ENCODE data around the gene TSPAN2.

Gene TSPAN2

GRCh38 chr1:115059316-115059715 lies 30.0 kb downstream of the TSPAN2 start:
- H3K27me3 ChIP-seq (ENCODE audit: insufficient read depth, low read length, poor library complexity, severe bottlenecking) = no peaks in the 10 kb centered on the region
- H2AFZ ChIP-seq (ENCODE audit: low read length) = no peak overlapping the region
- peaks cover 7% of the 10 kb centered on the region for H3F3A ChIP-seq (ENCODE audit: low read depth)
- no peaks in the 10 kb centered on the region; the same call in 1 of the 2 replicates for H3K36me3 ChIP-seq (ENCODE audit: insufficient read depth, low read length)
- no peak for TF ChIP-seq EZH2phosphoT487 (IDR thresholded peaks at IDR 0.05; ENCODE audit: borderline replicate concordance)
- no peak overlapping the region for H3K4me3 ChIP-seq (ENCODE audit: low read length, poor library complexity, severe bottlenecking)
- H3K9me2 ChIP-seq (replicated peaks; ENCODE audit: low read depth, low read length) = no peaks in the 10 kb centered on the region
- no peaks in the 10 kb centered on the region for H4K20me1 ChIP-seq (ENCODE audit: insufficient read depth, low read length, poor library complexity, severe bottlenecking)
- H3K4me1 ChIP-seq (ENCODE audit: insufficient read depth, low read length, poor library complexity, severe bottlenecking) = peaks cover 29% of the 10 kb centered on the region
- H3K4me2 ChIP-seq (ENCODE audit: low read depth, low read length, poor library complexity, severe bottlenecking) = no peak overlapping the region
- no peaks in the 10 kb centered on the region for H3K79me2 ChIP-seq (ENCODE audit: insufficient read depth, low read length)
- no peaks in the 10 kb centered on the region for H3K9me3 ChIP-seq (ENCODE audit: insufficient read depth, low read depth, low read length)
- H3K9ac ChIP-seq (ENCODE audit: low read depth, low read length, poor library complexity, severe bottlenecking) = no peak overlapping the region

GRCh38 chr1:115057661-115058254 lies 31.5 kb downstream of the TSPAN2 start:
- Histone ChIP-seq H3K79me2 (ENCODE audit: insufficient read depth, low read length) (no peaks in the 10 kb centered on the region), H2AFZ (ENCODE audit: low read length) (no peak overlapping the region), H3F3A (ENCODE audit: low read depth) (no peaks in the 10 kb centered on the region), H3K4me2 (ENCODE audit: low read depth, low read length, poor library complexity, severe bottlenecking) (no peak overlapping the region), H3K4me3 (ENCODE audit: low read length, poor library complexity, severe bottlenecking) (no peak overlapping the region), H4K20me1 (ENCODE audit: insufficient read depth, low read length, poor library complexity, severe bottlenecking) (no peaks in the 10 kb centered on the region), H3K27me3 (ENCODE audit: insufficient read depth, low read length, poor library complexity, severe bottlenecking) (no peaks in the 10 kb centered on the region), H3K36me3 (ENCODE audit: insufficient read depth, low read length) (no peaks in the 10 kb centered on the region; the same call in 1 of the 2 replicates), H3K9me2 (replicated peaks; ENCODE audit: low read depth, low read length) (no peaks in the 10 kb centered on the region), H3K4me1 (ENCODE audit: insufficient read depth, low read length, poor library complexity, severe bottlenecking) (peaks cover 15% of the 10 kb centered on the region), H3K9ac (ENCODE audit: low read depth, low read length, poor library complexity, severe bottlenecking) (no peak overlapping the region), H3K9me3 (ENCODE audit: insufficient read depth, low read depth, low read length) (no peaks in the 10 kb centered on the region)
- TF ChIP-seq, protein P1, sequence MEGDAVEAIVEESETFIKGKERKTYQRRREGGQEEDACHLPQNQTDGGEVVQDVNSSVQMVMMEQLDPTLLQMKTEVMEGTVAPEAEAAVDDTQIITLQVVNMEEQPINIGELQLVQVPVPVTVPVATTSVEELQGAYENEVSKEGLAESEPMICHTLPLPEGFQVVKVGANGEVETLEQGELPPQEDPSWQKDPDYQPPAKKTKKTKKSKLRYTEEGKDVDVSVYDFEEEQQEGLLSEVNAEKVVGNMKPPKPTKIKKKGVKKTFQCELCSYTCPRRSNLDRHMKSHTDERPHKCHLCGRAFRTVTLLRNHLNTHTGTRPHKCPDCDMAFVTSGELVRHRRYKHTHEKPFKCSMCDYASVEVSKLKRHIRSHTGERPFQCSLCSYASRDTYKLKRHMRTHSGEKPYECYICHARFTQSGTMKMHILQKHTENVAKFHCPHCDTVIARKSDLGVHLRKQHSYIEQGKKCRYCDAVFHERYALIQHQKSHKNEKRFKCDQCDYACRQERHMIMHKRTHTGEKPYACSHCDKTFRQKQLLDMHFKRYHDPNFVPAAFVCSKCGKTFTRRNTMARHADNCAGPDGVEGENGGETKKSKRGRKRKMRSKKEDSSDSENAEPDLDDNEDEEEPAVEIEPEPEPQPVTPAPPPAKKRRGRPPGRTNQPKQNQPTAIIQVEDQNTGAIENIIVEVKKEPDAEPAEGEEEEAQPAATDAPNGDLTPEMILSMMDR (conservative IDR thresholded peaks at IDR 0.05; ENCODE audit: low read length) = no peak
- TF ChIP-seq EZH2phosphoT487 (IDR thresholded peaks at IDR 0.05; ENCODE audit: borderline replicate concordance) = no peak

DNA sequence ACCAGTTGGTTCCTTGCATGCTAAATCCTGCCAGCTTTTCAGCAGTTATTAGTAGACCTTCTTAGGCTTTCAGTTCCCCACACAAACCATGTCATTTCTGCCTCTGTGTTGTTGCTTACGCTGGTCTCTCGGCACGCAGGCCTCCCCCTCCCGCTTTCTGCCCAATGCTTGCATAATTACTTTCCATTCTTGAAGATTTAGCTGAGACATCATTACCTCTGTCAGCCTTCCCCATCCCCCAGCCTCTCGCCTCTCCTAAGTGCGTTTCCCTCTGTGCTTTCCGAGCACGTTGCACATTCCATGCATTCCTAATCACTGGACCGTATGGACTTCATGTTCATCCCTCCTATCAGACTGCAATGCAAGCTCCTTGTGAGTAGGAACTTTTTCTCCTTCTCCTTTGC lies 32.9 kb downstream of the TSPAN2 start:
- Histone ChIP-seq H3K27me3 (ENCODE audit: insufficient read depth, low read length, poor library complexity, severe bottlenecking) (no peaks in the 10 kb centered on the region), H3K9me2 (replicated peaks; ENCODE audit: low read depth, low read length) (no peaks in the 10 kb centered on the region), H3K9ac (ENCODE audit: low read depth, low read length, poor library complexity, severe bottlenecking) (no peak overlapping the region), H3K4me2 (ENCODE audit: low read depth, low read length, poor library complexity, severe bottlenecking) (no peak overlapping the region), H2AFZ (ENCODE audit: low read length) (no peak overlapping the region), H3K4me1 (ENCODE audit: insufficient read depth, low read length, poor library complexity, severe bottlenecking) (peaks cover 4% of the 10 kb centered on the region), H3K36me3 (ENCODE audit: insufficient read depth, low read length) (no peaks in the 10 kb centered on the region; the same call in 1 of the 2 replicates), H3F3A (ENCODE audit: low read depth) (no peaks in the 10 kb centered on the region), H3K4me3 (ENCODE audit: low read length, poor library complexity, severe bottlenecking) (no peak overlapping the region), H4K20me1 (ENCODE audit: insufficient read depth, low read length, poor library complexity, severe bottlenecking) (no peaks in the 10 kb centered on the region), H3K9me3 (ENCODE audit: insufficient read depth, low read depth, low read length) (no peaks in the 10 kb centered on the region), H3K79me2 (ENCODE audit: insufficient read depth, low read length) (no peaks in the 10 kb centered on the region)
- no peak for TF ChIP-seq EZH2phosphoT487 (IDR thresholded peaks at IDR 0.05; ENCODE audit: borderline replicate concordance)
- TF ChIP-seq, protein P1 (conservative IDR thresholded peaks at IDR 0.05; ENCODE audit: low read length) = no peak
